Kidney glomerular epithelial cell (primary cell): ENCODE data around the gene RAB11FIP4.

Experiments
- DNase-seq: peaks from one replicate; lab custom pipeline; 2025; lab: John Stamatoyannopoulos, UW

RAB11FIP4 gene

GRCh38 chr17:31487063-31487647, 95.7 kb downstream of the RAB11FIP4 start:
- no peak for DNase-seq

- DNase-seq: peak; percentile 69
These were observed 96.3 kb downstream of the RAB11FIP4 start for GRCh38 chr17:31487648-31488263.

DNA sequence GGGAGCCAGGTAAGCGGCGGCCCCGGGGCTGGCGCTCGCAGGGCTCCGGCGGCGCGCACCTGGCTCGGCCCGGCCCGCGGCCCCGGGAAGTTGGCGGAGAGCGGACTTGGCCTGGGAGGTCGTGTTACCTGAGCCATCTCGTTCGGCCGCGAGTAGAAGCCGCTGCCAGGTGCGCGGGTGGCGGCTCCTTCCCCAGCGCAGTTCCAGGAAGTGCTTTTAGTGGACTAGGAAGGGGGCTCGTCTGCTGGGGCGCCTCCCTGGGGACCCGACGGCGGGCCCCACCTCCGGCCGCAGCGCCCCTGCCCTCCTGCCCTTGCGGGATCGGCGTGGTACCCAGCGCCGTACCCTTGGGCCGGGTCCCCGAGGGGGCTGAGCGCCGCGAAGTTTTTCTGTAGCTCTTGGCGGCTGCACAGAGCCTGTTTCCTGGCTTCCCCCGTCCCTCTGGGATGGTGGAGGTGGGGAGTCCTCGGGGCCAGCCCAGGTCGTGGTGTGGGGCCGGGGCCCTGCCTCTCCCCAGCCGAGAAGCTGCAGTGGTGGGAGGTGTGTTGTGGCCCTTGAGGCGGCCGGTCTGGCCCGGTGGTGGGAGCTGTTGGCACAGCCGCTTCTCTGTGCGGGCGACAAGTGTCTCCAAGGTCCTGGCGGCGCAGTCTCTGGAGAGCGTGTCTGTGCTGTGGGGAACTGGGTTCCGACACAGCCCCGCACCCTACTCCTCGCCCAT, 96.9 kb downstream of the RAB11FIP4 start:
- no peak for DNase-seq

GRCh38 chr17:31488982-31489294, 97.5 kb downstream of the RAB11FIP4 start:
- DNase-seq: no peak

GRCh38 chr17:31489295-31490018, 98.0 kb downstream of the RAB11FIP4 start:
- no peak for DNase-seq

DNA sequence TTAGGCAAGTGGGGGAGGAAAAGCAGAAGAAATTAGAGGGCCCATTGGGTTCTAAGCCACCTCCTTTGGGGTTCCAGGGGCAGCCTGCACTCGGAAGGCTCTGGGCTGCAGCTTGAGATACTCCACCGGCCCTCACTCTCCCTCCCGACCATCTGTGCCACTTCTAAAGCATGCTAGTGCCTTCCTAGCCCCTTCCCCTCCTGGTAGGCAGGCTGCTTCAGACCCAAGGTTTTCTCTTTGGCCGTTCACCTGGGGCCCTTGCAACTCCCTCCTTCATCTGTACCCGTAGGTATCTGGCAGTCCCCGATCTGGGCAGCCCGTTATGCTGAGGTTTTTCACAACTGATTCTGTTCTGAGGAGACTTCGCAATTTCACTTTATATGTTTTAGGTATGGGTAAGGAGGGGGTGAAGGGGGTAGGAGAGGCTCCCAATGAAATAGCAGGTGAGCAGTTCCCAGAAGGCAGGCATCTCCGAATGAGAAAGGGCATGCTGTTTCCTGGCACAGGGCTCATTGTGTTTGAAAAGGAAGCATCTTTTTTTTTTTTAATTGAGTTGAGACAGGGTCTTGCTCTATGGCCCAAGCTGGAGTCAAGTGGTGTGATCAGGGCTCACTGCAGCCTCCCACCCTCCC, 98.7 kb downstream of the RAB11FIP4 start:
- no peak for DNase-seq

- DNase-seq: no peak
These were observed 99.3 kb downstream of the RAB11FIP4 start for GRCh38 chr17:31490671-31491375.

GRCh38 chr17:31491376-31492131, 100.1 kb downstream of the RAB11FIP4 start:
- DNase-seq: no peak

- no peak for DNase-seq
These were observed 100.7 kb downstream of the RAB11FIP4 start for GRCh38 chr17:31492206-31492605.

GRCh38 chr17:31492880-31493655, 101.6 kb downstream of the RAB11FIP4 start:
- no peak for DNase-seq

DNA sequence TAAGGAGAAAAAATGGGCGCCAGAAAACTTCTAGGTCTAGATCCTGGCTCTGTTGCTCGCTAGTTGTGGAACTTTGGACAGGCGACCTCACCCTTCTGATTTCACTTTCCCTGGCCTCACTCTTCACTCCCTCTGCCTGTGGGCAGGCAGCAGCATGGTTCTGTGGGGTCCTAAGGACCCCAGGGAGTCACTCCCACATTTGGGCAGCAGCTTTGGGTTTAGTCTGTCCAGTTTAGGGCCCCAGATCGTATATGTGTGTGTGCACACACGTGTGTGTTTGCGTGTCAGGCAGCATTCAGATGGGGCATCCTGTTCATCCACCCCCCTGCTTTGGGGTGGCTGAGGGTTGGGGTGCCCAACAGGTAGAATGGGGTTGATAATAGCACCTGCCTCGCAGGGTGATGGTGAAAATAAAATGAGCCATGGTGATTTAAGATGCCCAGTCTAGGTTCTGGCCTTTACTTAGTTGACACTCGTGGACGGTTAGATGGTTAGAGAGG, 102.2 kb downstream of the RAB11FIP4 start:
- DNase-seq: no peak

GRCh38 chr17:31494259-31495021, 103.0 kb downstream of the RAB11FIP4 start:
- DNase-seq: no peak

DNA sequence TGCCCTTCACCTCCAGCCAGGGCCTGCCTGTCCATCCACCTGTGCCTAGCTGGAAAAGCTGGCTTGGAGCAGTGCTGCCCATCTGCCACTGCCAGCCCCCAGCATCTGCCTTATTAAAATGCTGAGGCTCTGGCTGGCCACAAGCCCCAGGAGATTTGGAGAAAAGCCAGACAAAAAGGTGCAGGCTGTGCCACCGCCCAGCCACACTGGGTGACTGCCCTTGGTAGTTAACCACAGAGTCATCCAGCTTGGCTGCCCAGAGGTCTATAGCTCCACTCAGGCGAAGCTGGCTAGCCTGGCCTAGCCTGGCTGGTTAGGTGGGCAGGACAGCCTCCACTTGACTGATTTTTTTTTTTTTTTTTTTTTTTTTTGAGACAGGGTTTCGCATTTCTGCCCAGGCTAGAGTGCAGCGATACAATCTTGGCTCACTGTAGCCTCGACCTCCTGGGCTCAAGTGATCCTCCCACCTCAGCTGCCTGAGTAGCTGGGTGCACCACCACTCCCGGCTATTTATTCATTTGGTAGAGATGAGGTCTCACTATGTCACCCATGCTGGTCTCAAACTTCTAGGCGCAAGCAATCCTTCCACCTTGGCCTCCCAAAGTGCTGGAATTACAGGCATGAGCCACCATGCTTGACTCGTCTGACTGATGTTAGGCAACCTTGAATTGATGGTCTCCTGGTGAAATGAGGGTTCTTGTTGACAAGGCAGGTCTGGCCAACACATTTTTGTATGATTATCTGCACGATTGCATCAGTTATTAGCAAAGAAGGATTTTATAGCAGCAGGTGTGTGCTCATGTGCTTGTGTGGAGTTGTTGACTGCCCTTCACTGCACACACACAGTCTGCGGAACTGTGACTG, 103.8 kb downstream of the RAB11FIP4 start:
- DNase-seq: no peak

GRCh38 chr17:31496097-31496496, 104.6 kb downstream of the RAB11FIP4 start:
- DNase-seq: no peak

GRCh38 chr17:31496601-31497000, 105.1 kb downstream of the RAB11FIP4 start:
- no peak for DNase-seq

DNA sequence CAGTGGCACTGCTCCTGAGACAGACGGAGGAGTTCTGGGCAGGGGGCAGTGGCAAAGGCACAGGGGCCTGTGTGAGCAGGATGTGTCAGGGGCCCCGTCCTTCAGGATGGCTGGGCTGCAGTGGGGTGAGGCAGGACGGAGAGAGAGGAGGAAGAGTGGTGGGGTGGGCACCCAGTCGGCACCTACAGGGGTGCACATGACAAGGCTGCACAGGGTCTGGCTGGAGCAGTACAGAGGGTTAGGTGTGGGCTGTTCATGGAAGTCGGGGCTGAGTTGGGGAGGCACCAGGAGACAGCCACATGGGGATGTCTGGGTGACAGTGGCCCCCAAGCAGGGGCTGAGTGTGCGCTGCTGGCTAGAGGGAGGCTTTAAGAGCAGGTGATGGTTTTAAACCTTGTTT, 106.0 kb downstream of the RAB11FIP4 start:
- DNase-seq: no peak

DNA sequence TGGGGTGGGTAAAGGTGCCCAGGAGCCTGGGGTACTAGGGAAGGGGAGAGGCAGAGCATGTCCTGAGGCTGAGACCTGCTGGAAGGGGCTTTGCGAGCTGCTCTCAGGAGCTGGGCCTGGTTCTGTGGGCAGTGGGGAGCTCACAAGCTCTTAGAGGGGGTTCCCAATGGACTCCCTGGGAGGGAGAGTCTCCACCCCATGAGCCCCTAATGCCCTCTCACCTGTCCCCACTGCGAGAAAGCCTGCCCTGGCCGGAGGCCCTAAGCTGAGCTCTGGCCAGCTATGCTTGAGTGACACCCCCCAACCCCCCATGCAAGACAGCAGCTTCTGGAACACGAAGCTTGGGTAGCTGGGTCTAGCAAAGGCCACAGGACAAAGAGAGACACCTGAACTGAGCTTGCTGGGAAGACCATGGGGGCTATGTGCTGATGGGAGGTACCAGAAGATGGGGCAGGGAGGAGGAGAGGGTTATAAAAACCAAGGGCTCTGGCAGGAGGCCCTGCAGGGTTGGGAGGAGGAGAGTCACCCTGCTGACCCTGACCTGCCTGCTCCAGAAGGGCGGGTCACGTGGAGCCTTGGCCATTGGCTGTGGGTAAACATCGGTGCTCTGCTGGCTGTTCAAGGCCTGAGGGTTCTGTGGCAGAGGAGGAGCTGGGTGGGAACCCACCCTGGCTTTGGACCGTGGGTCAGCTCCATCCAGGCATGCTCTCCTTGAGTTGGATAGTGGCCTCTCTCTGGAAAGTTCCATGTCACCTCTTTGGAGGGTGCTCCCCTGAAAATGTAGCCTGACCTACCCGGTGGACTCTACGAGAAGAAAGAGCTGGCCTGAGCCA, 106.7 kb downstream of the RAB11FIP4 start:
- DNase-seq: no peak
